WTC11 (cell line): ENCODE measurements around the gene CAV1.

ENCODE experiments used
- FOXK1 ChIP-seq: sonication (generic); formaldehyde crosslinking; IDR thresholded peaks from 2 replicates; pipeline ENCODE4 v1.8.0; 2022; ENCODE audit warnings: mild to moderate bottlenecking, moderate library complexity, missing genetic modification reagents
- TF ChIP-seq, protein P1 (sequence below): sonication (generic); formaldehyde crosslinking; IDR thresholded peaks from 2 replicates; pipeline ENCODE4 v1.8.1; 2023; ENCODE audit warnings: mild to moderate bottlenecking, missing genetic modification reagents, moderate library complexity
- TF ChIP-seq, protein P2 (sequence below): sonication (generic); formaldehyde crosslinking; IDR thresholded peaks from 2 replicates; pipeline ENCODE4 v1.8.0; 2023; ENCODE audit warnings: mild to moderate bottlenecking, missing genetic modification reagents
- TF ChIP-seq, protein P3 (sequence below): sonication (generic); formaldehyde crosslinking; IDR thresholded peaks from 2 replicates; pipeline ENCODE4 v1.8.1; 2023; ENCODE audit warnings: mild to moderate bottlenecking, missing genetic modification reagents, borderline replicate concordance
- TF ChIP-seq, protein P4 (sequence below): fragments of 200-600 bp; IDR thresholded peaks from 2 replicates; pipeline ENCODE4 v1.8.0; 2022; ENCODE audit warnings: antibody characterized with exemption

DNA sequence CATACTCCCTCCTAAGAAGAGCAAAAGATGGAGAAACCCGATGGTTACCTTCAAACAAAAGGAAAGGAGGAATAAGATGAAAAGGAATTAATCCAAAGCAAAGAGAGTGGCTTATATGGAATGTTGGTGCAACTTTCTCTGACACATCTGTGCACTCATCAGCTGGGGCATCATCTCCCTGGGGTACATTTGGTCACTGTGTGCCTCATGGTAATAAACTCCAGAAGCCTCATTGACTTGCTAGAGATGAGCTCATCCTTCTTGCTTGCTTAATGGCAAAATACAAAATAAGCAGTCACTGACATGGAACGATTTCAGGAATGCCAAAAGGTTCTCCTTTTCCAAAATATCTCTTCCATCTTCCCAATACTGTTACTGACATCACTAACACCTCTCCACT lies 22.5 kb downstream of the CAV1 start:
- no peak for TF ChIP-seq FOXK1
- TF ChIP-seq, protein P1, sequence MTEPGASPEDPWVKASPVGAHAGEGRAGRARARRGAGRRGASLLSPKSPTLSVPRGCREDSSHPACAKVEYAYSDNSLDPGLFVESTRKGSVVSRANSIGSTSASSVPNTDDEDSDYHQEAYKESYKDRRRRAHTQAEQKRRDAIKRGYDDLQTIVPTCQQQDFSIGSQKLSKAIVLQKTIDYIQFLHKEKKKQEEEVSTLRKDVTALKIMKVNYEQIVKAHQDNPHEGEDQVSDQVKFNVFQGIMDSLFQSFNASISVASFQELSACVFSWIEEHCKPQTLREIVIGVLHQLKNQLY = no peak
- TF ChIP-seq, protein P2, sequence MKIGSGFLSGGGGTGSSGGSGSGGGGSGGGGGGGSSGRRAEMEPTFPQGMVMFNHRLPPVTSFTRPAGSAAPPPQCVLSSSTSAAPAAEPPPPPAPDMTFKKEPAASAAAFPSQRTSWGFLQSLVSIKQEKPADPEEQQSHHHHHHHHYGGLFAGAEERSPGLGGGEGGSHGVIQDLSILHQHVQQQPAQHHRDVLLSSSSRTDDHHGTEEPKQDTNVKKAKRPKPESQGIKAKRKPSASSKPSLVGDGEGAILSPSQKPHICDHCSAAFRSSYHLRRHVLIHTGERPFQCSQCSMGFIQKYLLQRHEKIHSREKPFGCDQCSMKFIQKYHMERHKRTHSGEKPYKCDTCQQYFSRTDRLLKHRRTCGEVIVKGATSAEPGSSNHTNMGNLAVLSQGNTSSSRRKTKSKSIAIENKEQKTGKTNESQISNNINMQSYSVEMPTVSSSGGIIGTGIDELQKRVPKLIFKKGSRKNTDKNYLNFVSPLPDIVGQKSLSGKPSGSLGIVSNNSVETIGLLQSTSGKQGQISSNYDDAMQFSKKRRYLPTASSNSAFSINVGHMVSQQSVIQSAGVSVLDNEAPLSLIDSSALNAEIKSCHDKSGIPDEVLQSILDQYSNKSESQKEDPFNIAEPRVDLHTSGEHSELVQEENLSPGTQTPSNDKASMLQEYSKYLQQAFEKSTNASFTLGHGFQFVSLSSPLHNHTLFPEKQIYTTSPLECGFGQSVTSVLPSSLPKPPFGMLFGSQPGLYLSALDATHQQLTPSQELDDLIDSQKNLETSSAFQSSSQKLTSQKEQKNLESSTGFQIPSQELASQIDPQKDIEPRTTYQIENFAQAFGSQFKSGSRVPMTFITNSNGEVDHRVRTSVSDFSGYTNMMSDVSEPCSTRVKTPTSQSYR (CRISPR knock-in tag) = no peak
- TF ChIP-seq, protein P3, sequence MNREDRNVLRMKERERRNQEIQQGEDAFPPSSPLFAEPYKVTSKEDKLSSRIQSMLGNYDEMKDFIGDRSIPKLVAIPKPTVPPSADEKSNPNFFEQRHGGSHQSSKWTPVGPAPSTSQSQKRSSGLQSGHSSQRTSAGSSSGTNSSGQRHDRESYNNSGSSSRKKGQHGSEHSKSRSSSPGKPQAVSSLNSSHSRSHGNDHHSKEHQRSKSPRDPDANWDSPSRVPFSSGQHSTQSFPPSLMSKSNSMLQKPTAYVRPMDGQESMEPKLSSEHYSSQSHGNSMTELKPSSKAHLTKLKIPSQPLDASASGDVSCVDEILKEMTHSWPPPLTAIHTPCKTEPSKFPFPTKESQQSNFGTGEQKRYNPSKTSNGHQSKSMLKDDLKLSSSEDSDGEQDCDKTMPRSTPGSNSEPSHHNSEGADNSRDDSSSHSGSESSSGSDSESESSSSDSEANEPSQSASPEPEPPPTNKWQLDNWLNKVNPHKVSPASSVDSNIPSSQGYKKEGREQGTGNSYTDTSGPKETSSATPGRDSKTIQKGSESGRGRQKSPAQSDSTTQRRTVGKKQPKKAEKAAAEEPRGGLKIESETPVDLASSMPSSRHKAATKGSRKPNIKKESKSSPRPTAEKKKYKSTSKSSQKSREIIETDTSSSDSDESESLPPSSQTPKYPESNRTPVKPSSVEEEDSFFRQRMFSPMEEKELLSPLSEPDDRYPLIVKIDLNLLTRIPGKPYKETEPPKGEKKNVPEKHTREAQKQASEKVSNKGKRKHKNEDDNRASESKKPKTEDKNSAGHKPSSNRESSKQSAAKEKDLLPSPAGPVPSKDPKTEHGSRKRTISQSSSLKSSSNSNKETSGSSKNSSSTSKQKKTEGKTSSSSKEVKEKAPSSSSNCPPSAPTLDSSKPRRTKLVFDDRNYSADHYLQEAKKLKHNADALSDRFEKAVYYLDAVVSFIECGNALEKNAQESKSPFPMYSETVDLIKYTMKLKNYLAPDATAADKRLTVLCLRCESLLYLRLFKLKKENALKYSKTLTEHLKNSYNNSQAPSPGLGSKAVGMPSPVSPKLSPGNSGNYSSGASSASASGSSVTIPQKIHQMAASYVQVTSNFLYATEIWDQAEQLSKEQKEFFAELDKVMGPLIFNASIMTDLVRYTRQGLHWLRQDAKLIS (CRISPR knock-in tag) = no peak
- TF ChIP-seq, protein P4, sequence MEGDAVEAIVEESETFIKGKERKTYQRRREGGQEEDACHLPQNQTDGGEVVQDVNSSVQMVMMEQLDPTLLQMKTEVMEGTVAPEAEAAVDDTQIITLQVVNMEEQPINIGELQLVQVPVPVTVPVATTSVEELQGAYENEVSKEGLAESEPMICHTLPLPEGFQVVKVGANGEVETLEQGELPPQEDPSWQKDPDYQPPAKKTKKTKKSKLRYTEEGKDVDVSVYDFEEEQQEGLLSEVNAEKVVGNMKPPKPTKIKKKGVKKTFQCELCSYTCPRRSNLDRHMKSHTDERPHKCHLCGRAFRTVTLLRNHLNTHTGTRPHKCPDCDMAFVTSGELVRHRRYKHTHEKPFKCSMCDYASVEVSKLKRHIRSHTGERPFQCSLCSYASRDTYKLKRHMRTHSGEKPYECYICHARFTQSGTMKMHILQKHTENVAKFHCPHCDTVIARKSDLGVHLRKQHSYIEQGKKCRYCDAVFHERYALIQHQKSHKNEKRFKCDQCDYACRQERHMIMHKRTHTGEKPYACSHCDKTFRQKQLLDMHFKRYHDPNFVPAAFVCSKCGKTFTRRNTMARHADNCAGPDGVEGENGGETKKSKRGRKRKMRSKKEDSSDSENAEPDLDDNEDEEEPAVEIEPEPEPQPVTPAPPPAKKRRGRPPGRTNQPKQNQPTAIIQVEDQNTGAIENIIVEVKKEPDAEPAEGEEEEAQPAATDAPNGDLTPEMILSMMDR = no peak
